GM04504 (cell line): ENCODE measurements around the gene CABP4.
"Not testable (repeated sequence)": the region's sequence is repeated elsewhere in the genome, so short reads cannot be mapped to it uniquely, and the experiment has no call there.

ENCODE experiments used
- DNase-seq: peaks from one replicate; pipeline ENCODE4 v3.0.0-alpha.2; 2012; ENCODE audit warnings: low read depth

Gene CABP4

DNA sequence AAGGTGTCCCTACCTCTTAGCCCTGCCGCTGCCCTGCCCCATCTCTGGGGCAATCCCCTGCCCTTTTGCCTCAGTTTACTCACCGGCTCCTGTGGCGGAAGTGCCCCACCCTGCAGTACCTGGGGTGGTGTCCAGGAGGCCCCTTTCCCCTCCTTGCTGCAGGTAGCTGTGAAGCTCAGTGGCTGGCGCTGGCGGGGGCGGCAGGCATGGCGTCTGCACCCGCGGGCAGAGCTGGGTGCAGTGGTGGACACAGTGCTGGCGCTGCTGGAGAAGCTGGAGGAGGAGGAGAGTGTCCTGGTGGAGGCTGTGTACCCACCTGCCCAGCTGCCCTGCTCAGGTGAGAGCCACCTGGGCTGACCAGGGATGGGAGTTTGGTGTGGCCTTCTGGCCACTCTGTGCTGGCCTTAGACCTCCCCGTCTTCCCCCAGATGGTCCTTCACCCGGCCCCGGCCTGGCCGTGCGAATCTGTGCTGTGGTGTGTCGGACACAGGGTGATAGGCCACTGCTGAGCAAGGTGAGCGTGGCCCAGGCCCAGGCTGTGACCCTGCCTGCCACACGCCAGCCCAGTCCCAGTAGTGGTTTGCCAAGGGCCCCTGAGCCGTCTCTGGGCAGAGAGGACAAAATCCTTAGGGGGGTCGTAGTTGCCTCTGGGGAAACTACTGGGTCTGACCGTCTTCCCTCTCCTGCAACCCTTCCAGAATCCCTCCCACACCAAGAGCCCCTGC lies 35.7 kb upstream of the CABP4 start:
- DNase-seq = no peak

DNA sequence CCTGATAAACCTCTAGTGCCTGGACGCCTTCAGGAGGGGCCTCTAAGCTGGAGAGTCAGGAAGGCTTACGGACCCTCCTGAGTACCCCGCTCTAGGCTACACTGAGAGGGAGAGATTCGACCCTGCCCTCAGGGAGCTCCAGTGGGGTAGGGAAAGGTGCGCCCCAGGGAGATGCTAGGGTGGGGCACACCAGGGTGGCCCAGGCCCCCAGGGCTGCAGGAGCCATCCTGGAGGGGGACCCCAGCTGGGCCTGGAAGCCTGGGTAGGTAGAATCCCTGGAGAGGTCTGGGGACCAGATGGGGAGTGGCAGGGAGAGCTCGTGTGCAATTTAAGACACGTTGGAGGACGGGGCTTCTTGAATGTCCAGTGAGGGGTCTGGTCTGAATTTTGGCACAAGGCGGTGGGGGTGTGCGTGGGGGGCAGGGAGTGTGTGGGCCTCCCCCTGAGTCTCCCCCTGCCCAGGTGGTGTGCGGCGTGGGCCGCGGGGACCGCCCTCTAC lies 35.0 kb upstream of the CABP4 start:
- DNase-seq = no peak

DNA sequence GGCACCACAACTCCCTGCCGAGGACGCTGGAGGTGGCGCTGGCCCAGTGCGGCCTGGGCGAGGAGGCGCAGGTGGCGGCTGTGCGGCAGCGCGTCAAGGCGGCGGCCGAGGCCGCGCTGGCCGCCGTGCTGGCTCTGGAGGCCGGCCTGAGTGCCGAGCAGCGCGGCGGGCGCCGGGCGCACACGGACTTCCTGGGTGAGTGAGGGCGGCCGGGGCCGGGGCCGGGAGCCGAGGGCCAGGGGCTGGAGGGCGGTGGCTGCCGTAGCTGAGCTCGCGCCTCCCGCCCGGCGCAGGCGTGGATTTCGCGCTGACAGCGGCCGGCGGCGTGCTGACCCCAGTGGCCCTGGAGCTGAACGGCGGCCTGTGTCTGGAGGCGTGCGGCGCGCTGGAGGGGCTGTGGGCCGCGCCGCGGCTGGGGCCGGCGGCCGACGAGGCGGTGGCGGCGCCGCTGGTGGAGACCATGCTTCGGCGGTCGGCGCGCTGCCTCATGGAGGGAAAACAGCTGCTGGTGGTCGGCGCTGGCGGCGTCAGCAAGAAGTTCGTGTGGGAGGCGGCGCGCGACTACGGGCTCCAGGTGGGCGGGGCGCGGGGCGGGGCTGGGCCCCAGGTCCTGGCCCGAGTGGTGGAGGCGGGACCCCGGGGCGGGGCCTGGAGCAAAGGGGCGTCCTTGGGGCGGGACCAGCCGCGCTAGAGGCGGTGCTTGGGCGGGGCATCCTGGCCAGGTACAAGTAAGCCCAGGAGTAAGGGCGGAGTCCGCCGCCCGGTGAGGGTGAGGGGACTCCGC lies 34.3 kb upstream of the CABP4 start:
- DNase-seq = peak; percentile 72

DNA sequence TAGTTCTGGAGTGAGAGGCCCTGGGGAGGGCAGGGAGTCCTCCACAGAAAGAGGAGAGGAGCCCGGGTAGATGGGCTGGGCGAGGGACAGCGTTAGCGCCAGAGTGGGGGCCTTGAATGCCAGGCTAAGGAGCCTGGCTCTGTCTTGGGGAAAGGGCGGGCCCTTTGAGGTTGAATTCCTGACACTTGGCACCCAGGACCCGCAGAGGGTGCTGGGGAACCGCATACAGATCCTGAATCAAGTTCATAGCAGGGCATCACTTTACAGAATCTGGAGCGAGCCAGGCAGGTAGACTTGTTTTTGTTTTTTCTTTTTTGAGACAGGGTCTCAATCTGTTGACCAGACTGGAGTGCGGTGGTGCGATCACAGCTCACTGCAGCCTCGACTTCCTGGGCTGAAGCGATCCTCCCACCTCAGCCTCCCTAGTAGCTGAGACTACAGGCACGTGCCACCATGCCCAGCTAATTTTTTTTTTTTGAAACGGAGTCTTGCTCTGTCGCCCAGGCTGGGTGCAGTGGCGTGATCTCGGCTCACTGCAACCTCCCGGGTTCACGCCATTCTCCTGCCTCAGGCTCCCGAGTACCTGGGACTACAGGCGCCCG lies 33.6 kb upstream of the CABP4 start:
- no peak for DNase-seq

DNA sequence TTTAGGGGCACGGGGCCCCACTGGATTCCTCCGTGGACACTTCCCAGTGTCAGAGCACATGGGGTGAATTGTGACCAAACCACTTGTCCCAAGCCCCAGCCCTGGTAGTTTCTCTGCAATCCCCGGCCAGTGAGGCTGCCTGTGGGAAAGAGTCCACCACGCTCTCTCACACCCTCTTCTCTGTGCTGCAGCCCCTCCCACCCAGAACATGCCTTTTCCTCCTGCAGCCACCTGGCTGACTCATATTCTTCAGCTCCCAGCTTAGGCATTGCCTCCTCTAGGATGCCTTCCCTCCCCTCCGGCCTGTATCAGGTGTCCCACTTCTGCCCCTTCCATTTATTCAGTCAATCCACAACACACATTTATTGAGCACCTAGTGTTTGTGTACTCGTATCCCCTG lies 32.3 kb upstream of the CABP4 start:
- no peak for DNase-seq

DNA sequence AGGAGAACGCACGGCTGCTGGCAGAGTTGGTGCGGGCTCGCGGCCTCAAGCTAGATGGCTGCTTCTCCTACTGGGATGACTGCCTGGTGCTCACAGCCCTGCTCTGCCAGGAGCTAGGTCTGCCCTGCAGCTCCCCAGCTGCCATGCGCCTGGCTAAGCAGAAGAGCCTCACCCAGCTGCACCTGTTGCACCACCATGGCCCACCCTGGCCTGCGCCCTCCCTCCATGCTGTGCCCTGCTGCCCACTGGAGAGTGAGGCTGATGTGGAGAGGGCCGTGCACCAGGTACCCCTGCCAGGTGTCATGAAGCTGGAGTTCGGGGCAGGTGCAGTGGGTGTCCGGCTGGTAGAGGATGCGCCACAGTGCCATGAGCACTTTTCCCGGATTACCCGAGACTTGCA lies 31.7 kb upstream of the CABP4 start:
- DNase-seq = no peak

DNA sequence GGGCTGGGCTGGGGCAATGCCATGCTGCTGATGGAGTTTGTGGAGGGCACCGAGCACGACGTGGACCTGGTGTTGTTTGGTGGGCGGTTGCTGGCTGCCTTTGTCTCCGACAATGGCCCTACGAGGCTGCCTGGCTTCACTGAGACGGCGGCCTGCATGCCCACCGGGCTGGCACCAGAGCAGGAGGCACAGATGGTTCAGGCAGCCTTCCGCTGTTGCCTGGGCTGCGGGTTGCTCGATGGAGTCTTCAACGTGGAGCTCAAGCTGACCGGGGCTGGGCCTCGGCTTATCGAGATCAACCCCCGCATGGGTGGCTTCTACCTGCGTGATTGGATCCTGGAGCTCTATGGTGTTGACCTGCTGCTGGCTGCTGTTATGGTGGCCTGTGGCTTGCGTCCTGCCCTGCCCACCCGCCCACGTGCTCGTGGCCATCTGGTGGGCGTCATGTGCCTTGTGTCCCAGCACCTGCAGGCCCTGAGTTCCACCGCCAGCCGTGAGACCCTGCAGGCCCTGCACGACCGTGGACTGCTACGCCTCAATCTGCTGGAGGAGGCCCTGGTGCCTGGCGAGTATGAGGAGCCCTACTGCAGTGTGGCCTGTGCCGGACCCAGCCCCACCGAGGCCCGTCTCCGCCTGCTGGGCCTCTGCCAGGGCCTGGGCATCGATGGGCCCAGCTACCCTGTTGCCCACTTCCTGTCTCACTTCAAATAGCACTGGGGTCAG lies 31.1 kb upstream of the CABP4 start:
- no peak for DNase-seq

DNA sequence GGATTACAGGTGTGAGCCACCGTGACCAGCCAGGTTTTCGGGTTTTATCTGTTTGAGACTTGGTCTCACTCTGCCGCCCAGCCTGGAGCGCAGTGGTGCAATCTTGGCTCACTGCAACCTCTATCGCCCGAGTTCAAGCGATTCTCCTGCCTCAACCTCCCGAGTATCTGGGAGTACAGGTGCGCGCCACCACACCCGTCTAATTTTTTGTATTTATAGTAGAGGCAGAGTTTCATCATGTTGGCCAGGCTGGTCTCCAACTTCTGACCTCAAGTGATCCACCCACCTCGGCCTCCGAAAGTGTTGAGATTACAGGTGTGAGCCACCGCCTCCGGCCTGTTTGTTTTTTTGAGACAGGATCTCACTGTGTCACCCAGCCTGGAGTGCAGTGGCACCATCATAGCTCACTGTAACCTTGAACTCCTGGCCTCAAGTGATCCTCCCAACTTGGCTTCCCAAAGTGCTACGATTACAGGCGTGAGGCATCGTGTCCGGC lies 27.7 kb upstream of the CABP4 start:
- DNase-seq = not testable (repeated sequence)

DNA sequence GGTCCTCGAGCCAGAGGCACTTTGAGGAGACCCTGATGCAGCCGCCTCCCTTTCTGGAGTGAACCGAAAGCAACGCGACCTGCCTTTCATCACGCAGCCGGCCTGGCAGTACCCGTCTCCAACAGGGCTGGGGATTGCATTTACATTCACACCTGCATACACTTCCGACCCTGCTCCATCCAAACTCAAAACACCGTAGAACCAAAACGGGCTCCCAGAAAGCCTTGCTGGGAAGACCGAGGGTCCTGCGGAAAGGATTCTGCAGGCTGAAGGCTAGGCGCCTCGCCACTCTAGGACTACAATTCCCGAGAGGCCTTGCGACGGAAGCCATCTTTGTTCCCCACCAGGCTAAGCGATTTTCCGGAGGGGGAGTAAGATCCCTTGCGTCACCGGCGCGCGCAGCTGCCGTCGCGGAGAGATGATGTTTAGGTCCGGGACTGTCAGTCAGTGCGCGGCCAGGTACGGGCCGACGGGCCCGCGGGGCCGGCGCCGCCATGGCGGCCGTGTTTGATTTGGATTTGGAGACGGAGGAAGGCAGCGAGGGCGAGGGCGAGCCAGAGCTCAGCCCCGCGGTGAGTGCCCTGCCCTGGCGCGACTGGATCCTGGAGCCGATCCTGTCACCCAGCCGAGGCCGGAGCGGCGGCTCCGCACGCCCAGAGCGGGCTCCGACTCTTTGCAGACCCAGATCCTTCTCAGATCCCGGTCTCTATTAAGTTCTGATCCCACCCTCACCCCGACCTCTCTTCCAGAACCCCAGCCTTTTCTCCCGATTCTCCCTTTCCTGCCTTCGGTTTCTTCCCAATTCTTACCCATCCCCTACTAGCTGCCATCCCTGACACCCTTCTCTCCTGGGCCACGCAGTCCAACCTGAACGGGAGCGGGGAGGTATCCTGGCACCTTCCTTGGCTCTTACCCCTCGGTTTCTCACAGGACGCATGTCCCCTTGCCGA lies 26.8 kb upstream of the CABP4 start, which contains the start of gene RPS6KB2:
Gene RPS6KB2, plus strand, starts transcription at position 443 of the 950 bp plus-strand sequence. Its CDS starts 52 bp downstream, at position 495.
- DNase-seq = peak; percentile 93

DNA sequence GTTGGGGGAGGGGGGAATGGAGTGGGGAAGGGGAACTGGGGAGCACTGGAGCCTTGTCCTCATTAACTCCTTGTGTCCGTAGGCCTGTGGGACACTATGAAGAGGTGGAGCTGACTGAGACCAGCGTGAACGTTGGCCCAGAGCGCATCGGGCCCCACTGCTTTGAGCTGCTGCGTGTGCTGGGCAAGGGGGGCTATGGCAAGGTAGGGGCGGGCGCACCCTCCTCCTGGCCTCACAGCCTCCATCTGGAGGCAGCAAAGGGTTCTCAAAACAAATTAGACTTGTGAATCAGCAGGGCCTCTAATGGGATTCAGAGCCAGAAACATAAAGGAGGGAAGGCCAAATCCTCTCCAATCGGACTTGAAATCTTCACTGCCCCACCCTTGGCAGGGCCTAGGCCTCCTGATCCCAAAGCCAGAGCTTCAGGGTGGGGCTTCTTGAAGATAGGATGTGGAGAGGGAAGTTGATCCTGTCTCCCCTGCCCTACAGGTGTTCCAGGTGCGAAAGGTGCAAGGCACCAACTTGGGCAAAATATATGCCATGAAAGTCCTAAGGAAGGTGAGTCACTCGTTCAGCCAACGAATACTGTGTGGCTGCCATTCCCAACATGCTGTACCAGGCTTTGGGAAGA lies 26.0 kb upstream of the CABP4 start:
- no peak for DNase-seq

DNA sequence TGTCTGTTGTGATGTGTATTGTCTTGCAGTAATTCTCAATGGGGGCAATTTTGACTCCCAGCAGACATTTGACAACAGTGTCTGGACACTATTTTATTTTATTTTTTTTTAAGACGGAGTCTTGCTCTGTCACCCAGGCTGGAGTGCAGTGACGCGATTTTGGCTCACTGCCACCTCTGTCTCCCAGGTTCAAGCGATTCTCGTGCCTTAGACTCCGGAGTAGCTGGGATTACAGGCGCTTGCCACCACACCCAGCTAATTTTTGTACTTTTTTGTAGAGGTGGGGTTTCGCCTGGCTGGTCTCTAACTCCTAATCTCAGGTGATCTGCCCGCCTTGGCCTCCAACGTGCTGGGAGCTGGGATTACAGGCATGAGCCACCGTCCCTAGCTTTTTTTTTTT lies 25.4 kb upstream of the CABP4 start:
- no peak for DNase-seq

DNA sequence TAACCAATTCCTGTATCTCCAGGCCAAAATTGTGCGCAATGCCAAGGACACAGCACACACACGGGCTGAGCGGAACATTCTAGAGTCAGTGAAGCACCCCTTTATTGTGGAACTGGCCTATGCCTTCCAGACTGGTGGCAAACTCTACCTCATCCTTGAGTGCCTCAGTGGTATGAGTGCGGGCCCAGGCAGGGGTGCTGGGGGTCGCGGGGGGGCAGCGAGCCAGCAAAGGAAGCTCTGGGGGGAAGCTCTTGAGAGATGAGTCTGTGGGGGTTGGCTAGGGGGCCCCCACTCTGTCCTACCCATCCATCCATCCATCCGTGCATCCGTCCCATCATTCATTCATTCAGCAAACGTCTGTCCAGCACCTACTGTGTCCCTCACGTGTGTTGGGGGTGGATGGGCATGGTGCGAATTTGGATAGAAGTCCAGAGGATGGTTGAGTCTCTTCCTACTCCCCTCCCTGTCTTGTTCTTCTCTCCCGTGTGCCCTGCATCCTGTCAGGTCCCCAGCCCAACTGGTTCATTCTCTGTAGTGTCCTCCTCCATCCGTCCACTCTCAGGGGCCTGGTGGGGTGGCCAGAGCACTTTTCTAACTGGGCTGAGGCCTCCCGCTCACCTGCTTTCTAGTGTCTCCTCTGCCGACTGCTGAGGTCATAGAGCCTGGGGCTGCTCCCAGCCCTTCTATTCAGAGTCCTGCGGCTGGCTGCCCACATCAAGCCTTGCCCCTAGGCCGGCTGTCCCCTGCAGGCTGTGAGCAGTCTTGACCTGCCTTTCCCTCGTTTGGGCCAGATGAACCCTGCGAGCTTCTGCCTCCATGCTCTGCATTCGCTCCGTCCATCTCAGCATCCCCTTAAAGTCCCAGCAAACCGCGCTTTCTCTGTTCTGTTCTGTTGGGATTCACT lies 23.6 kb upstream of the CABP4 start:
- DNase-seq = no peak

DNA sequence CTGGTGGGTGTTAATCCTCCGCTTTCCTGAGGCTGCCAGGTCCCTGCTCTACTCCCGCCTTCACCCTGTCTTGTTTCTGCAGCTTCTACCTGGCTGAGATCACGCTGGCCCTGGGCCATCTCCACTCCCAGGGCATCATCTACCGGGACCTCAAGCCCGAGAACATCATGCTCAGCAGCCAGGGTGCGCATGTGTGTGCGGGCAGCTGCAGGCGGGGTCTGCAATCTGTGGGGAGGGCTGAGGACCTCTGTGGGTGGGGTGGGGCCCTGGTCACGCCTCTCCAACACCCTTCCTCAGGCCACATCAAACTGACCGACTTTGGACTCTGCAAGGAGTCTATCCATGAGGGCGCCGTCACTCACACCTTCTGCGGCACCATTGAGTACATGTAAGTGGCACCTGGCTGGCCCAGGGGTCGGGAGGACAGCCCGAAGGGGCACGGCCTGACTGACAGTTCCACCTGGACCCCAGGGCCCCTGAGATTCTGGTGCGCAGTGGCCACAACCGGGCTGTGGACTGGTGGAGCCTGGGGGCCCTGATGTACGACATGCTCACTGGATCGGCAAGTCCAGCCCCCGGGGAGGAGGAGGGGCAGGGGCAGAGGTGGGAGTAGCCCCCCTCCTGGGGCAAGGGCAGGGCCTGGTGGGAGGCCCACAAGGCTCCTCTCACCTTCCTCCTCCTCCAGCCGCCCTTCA lies 22.4 kb upstream of the CABP4 start:
- DNase-seq = no peak

DNA sequence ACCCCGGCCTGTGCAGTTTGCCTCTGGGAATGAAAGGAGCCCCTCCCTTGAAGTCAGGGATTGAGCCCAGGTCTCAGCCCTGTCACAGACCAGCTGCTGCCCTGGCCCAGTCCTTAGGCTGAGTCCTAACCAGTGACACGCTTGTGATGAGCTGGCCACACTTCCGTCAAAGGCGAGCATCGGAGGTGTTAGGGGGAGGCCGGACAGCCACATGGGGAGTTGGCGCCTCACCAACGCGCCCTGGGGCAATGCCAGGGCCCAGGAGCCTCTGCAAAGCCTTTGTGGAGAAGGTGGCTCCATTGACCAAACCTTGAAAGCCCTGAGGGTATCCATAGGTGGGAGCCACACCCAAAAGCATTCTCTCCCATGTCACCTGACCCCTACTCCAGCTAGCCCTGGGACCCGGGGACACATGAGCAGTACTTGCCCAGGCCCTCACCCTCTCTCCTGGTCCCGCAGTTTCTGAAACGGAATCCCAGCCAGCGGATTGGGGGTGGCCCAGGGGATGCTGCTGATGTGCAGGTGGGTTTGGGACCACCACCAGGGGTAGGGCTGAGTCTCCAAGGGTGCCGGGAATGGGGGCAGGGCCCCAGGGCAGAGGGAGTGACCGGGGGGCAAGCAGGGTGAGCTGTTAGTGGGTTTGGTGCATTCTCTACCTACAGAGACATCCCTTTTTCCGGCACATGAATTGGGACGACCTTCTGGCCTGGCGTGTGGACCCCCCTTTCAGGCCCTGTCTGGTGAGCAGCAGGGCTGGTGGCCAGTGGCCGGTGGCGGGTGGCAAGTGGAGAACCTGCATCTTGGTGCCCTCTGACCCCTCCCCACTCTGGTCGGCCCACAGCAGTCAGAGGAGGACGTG lies 21.4 kb upstream of the CABP4 start:
- no peak for DNase-seq

DNA sequence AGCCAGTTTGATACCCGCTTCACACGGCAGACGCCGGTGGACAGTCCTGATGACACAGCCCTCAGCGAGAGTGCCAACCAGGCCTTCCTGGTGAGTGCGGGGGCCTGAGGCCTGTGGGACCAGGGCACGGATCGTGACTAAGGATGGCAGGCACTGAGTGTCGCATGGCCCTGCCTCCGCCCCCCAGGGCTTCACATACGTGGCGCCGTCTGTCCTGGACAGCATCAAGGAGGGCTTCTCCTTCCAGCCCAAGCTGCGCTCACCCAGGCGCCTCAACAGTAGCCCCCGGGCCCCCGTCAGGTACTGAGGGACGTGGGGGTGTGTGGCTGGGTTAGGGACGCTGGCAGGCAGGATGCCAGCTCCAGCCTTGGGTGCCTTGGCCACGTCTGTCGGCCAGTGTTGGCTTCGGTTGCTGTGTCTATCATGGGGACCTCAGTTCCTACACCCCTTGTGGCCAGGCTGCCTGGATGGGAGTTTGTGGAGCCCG lies 20.7 kb upstream of the CABP4 start:
- no peak for DNase-seq

DNA sequence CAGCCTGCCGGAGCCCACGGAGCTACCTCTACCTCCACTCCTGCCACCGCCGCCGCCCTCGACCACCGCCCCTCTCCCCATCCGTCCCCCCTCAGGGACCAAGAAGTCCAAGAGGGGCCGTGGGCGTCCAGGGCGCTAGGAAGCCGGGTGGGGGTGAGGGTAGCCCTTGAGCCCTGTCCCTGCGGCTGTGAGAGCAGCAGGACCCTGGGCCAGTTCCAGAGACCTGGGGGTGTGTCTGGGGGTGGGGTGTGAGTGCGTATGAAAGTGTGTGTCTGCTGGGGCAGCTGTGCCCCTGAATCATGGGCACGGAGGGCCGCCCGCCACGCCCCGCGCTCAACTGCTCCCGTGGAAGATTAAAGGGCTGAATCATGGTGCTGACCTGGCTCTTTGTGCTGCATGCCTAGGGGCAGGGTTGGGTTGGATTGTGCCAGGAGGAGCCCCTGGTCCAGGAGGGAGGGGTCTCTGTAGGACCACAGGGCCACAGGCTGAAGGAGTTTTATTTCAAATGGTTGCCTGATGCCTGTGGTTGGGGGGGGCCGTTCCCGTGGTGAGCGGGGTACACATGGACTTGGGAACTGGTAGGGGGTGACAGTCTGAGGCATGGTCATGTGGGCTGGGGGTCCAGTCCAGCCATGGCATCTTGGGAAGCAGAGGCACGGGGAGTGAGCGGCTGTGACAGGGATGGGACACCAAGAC lies 20.0 kb upstream of the CABP4 start:
- no peak for DNase-seq
